ENCODE measurements around the gene HEXIM2.

DNA sequence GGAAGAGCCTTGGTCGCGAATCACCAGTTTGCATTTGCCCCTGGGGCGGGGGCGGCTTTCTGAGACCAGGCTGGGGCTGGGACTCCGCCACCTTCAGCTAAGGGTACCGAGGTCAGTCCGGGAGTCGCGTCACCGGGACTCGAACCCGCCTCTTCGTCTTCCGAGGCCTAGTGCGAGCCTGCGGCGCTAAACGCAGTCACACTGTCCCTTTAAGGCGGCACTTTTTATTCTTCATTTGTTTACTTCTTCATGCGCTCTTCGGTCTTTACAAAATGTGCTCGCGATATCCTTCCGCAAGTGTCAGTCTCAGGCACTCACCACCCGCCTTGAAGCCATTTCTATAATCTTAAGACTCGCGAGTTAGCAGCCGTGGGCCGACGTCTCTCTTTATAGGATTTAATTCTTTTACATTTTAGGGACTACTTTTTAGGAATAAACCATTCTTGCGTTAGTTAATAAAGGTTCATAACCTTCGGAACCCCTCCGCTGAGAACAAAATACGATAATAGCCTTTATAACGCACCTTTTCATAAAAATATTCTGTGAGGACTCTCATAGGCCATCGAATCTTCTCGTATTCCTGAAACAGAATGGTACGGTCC lies 14.0 kb upstream of the HEXIM2 start:
- no peak for TF ChIP-seq EP300 (IDR thresholded peaks at IDR 0.05)
- peak; percentile 67 to 90 (median 81) for TF ChIP-seq POLR2AphosphoS5 (IDR thresholded peaks at IDR 0.05)
- no peak for TF ChIP-seq POLR2A (IDR thresholded peaks at IDR 0.05)

Data from stomach (tissue), 4 donors.